Measurements from ENCODE around the gene BCAS4. TPM values are rescaled to one million over a fixed set of nuclear protein-coding genes. Genes with fewer than 3 reads are reported as not detected.

The BCAS4 gene
- total and polyA plus RNA-seq, 2 donors (not counting 1 experiment from before 2014, with no cell fraction given), result 14.1 to 33.7 TPM

- no peaks in the 10 kb centered on the region for H4K20me1 ChIP-seq (ENCODE audit: control insufficient read depth, extremely low read depth, insufficient read depth, low read length)
- no peaks in the 10 kb centered on the region for H3K9me3 ChIP-seq (ENCODE audit: control insufficient read depth, insufficient read depth, low read depth, low read length)
- no peak overlapping the region for H3K4me3 ChIP-seq (replicated peaks in 1 of 4; ENCODE audit: control extremely low read depth in 1 of 4, insufficient read depth in 1 of 4, low read depth in 3 of 4, low read length in 4 of 4)
- TF ChIP-seq CTCF (conservative IDR thresholded peaks at IDR 0.05 in 1 of 2, IDR thresholded peaks at IDR 0.05 in 1 of 2; ENCODE audit: low read depth in 1 of 2, low read length in 2 of 2) (no peak), EZH2 (IDR thresholded peaks at IDR 0.05; ENCODE audit: low read length, missing control alignments) (no peak)
- H3K4me2 ChIP-seq (ENCODE audit: extremely low read depth, insufficient read depth, low read length), result no peak overlapping the region
- H3K36me3 ChIP-seq (ENCODE audit: control insufficient read depth, insufficient read depth, low read length), result peaks cover 10% of the 10 kb centered on the region
- H3K9ac ChIP-seq (ENCODE audit: insufficient read depth, low read length), result no peak overlapping the region
- H3K4me1 ChIP-seq (ENCODE audit: control insufficient read depth, extremely low read depth, insufficient read depth, low read length), result no peaks in the 10 kb centered on the region
- no peak overlapping the region for H3K27ac ChIP-seq (ENCODE audit: insufficient read depth, low read length)
- H2AFZ ChIP-seq (ENCODE audit: low read length), result no peak overlapping the region
- peaks cover 4% of the 10 kb centered on the region for H3K79me2 ChIP-seq (ENCODE audit: control insufficient read depth, insufficient read depth, low read length)
- no peaks in the 10 kb centered on the region for H3K27me3 ChIP-seq (ENCODE audit: control insufficient read depth, insufficient read depth, low read length)
- DNase-seq (ENCODE audit: low read depth in 2 of 2), result no peak
Observed at GRCh38 chr20:50892394-50892793, 97.5 kb downstream of the BCAS4 start.

GRCh38 chr20:50893620-50894019, 98.8 kb downstream of the BCAS4 start:
- DNase-seq (ENCODE audit: low read depth in 2 of 2), result no peak
- Histone ChIP-seq H3K27me3 (ENCODE audit: control insufficient read depth, insufficient read depth, low read length) (no peaks in the 10 kb centered on the region), H3K4me1 (ENCODE audit: control insufficient read depth, extremely low read depth, insufficient read depth, low read length) (no peaks in the 10 kb centered on the region), H2AFZ (ENCODE audit: low read length) (no peak overlapping the region), H3K9me3 (ENCODE audit: control insufficient read depth, insufficient read depth, low read depth, low read length) (no peaks in the 10 kb centered on the region), H3K79me2 (ENCODE audit: control insufficient read depth, insufficient read depth, low read length) (peaks cover 6% of the 10 kb centered on the region), H4K20me1 (ENCODE audit: control insufficient read depth, extremely low read depth, insufficient read depth, low read length) (no peaks in the 10 kb centered on the region), H3K4me2 (ENCODE audit: extremely low read depth, insufficient read depth, low read length) (no peak overlapping the region), H3K4me3 (replicated peaks in 1 of 4; ENCODE audit: control extremely low read depth in 1 of 4, insufficient read depth in 1 of 4, low read depth in 3 of 4, low read length in 4 of 4) (no peak overlapping the region), H3K27ac (ENCODE audit: insufficient read depth, low read length) (no peak overlapping the region), H3K9ac (ENCODE audit: insufficient read depth, low read length) (no peak overlapping the region), H3K36me3 (ENCODE audit: control insufficient read depth, insufficient read depth, low read length) (peaks cover 8% of the 10 kb centered on the region)
- TF ChIP-seq EZH2 (IDR thresholded peaks at IDR 0.05; ENCODE audit: low read length, missing control alignments) (no peak), CTCF (conservative IDR thresholded peaks at IDR 0.05 in 1 of 2, IDR thresholded peaks at IDR 0.05 in 1 of 2; ENCODE audit: low read depth in 1 of 2, low read length in 2 of 2) (no peak)

- H3K27ac ChIP-seq (ENCODE audit: insufficient read depth, low read length), result no peak overlapping the region
- H2AFZ ChIP-seq (ENCODE audit: low read length), result no peak overlapping the region
- H3K4me3 ChIP-seq (replicated peaks in 1 of 4; ENCODE audit: control extremely low read depth in 1 of 4, insufficient read depth in 1 of 4, low read depth in 3 of 4, low read length in 4 of 4), result no peak overlapping the region
- H3K4me2 ChIP-seq (ENCODE audit: extremely low read depth, insufficient read depth, low read length), result no peak overlapping the region
- no peaks in the 10 kb centered on the region for H3K27me3 ChIP-seq (ENCODE audit: control insufficient read depth, insufficient read depth, low read length)
- H3K9ac ChIP-seq (ENCODE audit: insufficient read depth, low read length), result no peak overlapping the region
- TF ChIP-seq CTCF (conservative IDR thresholded peaks at IDR 0.05 in 1 of 2, IDR thresholded peaks at IDR 0.05 in 1 of 2; ENCODE audit: low read depth in 1 of 2, low read length in 2 of 2) (no peak), EZH2 (IDR thresholded peaks at IDR 0.05; ENCODE audit: low read length, missing control alignments) (no peak)
- peaks cover 8% of the 10 kb centered on the region for H3K79me2 ChIP-seq (ENCODE audit: control insufficient read depth, insufficient read depth, low read length)
- no peak for DNase-seq (ENCODE audit: low read depth in 2 of 2)
- H3K9me3 ChIP-seq (ENCODE audit: control insufficient read depth, insufficient read depth, low read depth, low read length), result no peaks in the 10 kb centered on the region
- H3K4me1 ChIP-seq (ENCODE audit: control insufficient read depth, extremely low read depth, insufficient read depth, low read length), result no peaks in the 10 kb centered on the region
- H4K20me1 ChIP-seq (ENCODE audit: control insufficient read depth, extremely low read depth, insufficient read depth, low read length), result no peaks in the 10 kb centered on the region
- H3K36me3 ChIP-seq (ENCODE audit: control insufficient read depth, insufficient read depth, low read length), result peaks cover 11% of the 10 kb centered on the region
Observed at GRCh38 chr20:50895111-50895830, 100.4 kb downstream of the BCAS4 start.

All from fibroblast of lung (primary cell).